Lower leg skin (tissue), 3 donors: Measurements from ENCODE around the gene DNA2.

Experiments used
- POLR2A ChIP-seq, 2 donors: fragments of 450-650 bp; IDR thresholded peaks; one replicate each; pipeline ENCODE4 v1.6.1; 2016 to 2017; ENCODE audit warnings: antibody characterized with exemption in 2 of 2, mild to moderate bottlenecking in 1 of 2, moderate library complexity in 1 of 2
- TF ChIP-seq, protein P1 (sequence below), 3 donors: fragments of 450-650 bp; IDR thresholded peaks; one replicate each; pipeline ENCODE4 v1.5.1; 2016; ENCODE audit warnings: antibody characterized with exemption in 3 of 3, mild to moderate bottlenecking in 3 of 3, moderate library complexity in 2 of 3

DNA sequence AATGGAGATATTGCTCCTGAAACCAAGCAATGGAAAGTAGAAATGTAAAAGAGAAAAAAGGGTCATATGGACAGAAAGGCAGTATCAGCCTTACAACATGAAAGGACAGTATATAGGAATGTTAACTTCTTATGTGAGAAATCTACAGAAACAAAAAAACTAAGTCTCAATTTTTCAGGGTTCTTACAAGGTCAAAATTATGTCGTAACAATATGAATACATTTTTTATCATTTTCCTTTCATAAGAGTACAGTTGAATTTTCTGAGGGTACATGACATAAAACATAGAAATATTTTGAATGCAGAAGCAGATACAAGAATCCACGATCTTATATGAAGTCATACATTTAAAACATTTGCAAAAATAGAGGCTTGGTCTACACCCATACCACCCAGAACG is 10.7 kb downstream of the DNA2 start:
- TF ChIP-seq, protein P1, sequence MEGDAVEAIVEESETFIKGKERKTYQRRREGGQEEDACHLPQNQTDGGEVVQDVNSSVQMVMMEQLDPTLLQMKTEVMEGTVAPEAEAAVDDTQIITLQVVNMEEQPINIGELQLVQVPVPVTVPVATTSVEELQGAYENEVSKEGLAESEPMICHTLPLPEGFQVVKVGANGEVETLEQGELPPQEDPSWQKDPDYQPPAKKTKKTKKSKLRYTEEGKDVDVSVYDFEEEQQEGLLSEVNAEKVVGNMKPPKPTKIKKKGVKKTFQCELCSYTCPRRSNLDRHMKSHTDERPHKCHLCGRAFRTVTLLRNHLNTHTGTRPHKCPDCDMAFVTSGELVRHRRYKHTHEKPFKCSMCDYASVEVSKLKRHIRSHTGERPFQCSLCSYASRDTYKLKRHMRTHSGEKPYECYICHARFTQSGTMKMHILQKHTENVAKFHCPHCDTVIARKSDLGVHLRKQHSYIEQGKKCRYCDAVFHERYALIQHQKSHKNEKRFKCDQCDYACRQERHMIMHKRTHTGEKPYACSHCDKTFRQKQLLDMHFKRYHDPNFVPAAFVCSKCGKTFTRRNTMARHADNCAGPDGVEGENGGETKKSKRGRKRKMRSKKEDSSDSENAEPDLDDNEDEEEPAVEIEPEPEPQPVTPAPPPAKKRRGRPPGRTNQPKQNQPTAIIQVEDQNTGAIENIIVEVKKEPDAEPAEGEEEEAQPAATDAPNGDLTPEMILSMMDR (IDR thresholded peaks at IDR 0.05) = no peak
- no peak for TF ChIP-seq POLR2A (IDR thresholded peaks at IDR 0.05)
